ENCODE results near the gene MAK. TPM values are rescaled to one million over a fixed set of nuclear protein-coding genes. Genes with fewer than 3 reads are reported as not detected.

Gene MAK
- polyA plus RNA-seq, 2 of the 4 experiments (the other 2 are of a cell fraction): 0.05 to 0.09 TPM

DNA sequence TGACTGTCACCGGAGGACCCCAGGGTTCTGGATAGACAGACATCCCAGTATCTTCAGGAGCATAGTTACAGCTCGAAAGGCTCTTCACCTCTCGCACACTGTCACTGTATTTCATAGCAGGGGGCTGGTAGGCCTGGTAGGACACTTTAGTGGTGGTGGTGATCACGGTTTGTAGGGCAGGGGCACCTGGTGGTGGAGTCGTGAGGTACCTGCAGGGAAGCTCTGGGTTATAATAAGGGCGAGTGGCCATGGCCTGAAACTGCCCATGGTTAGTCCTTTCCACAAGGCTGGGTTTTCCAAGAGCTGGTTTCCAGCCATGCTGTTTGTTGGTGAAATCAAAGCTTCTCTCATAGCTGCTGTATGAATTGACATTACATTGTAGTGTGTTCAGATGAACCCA, 35.9 kb upstream of the MAK start:
- no peak overlapping the region for H3K4me3 ChIP-seq
- no peaks in the 10 kb centered on the region for H3K4me1 ChIP-seq
- ChIA-PET CTCF (interaction anchor here (0.8 kb wide), 1 partner anchor 78 kb away, joined by 3 read pairs; no protein-coding TSS in a partner anchor), POLR2A (interaction anchor here (2.1 kb wide), 1 partner anchor 12 kb away, joined by 7 read pairs; the partner anchor contains the start of gene SYCP2L)
- no peaks in the 10 kb centered on the region for H3K9me3 ChIP-seq
- peak in 1 of 2 experiments; percentile 32; a peak in 2 of 6 replicates for ATAC-seq
- 70% methylated on average over 5 of the region's 6 CpGs for WGBS (ENCODE audit: missing lambda C conversion rate)
- no peak for FAIRE-seq
- H3K4me2 ChIP-seq: no peak overlapping the region
- DNase-seq (ENCODE audit: low read depth in 1 of 2, low spot score in 1 of 2): no peak
- H3K27ac ChIP-seq: no peak overlapping the region
- TF ChIP-seq USF2 (IDR thresholded peaks at IDR 0.05) (no peak), RCOR1 (IDR thresholded peaks at IDR 0.05; ENCODE audit: low read depth, low read length) (no peak), CTCF (IDR thresholded peaks at IDR 0.05) (no peak), ZFP36 (IDR thresholded peaks at IDR 0.05; ENCODE audit: borderline replicate concordance, partially characterized antibody) (no peak)

DNA sequence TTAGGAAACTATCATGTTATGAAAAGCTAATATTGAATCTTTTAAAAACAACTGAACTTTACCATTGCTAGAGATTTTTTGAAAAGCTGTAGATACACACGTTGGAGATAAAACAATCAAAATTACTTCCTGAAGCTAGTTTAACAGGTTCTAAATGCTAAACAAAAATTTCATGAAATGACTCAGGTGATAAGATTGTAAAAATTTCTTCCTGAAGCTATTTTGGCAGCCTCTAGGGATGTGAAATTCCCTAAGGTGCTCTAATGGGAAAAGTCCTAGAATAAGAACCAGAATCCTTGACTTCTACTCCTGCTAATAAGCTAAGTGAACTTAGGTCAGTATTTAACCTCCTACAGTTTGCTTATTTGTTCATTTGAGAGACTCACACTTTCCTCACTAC, 35.0 kb upstream of the MAK start:
- ChIA-PET POLR2A (interaction anchor here (2.1 kb wide), 1 partner anchor 13 kb away, joined by 7 read pairs; the partner anchor contains the start of gene SYCP2L), CTCF (interaction anchor here (1.2 kb wide), 1 partner anchor 14 kb away, joined by 5 read pairs; the partner anchor contains the start of gene SYCP2L)
- no peak for FAIRE-seq
- DNase-seq (ENCODE audit: low read depth in 1 of 2, low spot score in 1 of 2): no peak
- no peaks in the 10 kb centered on the region for H3K4me1 ChIP-seq
- no peaks in the 10 kb centered on the region for H3K9me3 ChIP-seq
- no peak overlapping the region for H3K27ac ChIP-seq
- 14% methylated on average over 1 of the region's 1 CpG for WGBS (ENCODE audit: missing lambda C conversion rate)
- TF ChIP-seq, protein P1, sequence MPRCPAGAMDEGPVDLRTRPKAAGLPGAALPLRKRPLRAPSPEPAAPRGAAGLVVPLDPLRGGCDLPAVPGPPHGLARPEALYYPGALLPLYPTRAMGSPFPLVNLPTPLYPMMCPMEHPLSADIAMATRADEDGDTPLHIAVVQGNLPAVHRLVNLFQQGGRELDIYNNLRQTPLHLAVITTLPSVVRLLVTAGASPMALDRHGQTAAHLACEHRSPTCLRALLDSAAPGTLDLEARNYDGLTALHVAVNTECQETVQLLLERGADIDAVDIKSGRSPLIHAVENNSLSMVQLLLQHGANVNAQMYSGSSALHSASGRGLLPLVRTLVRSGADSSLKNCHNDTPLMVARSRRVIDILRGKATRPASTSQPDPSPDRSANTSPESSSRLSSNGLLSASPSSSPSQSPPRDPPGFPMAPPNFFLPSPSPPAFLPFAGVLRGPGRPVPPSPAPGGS (IDR thresholded peaks at IDR 0.05): no peak
- TF ChIP-seq EHMT2 (IDR thresholded peaks at IDR 0.05; ENCODE audit: low read depth) (no peak), MYC (IDR thresholded peaks at IDR 0.05; ENCODE audit: borderline replicate concordance, low read length) (no peak), KDM5A (IDR thresholded peaks at IDR 0.05) (no peak), E2F6 (IDR thresholded peaks at IDR 0.05; ENCODE audit: borderline replicate concordance, low read depth) (no peak), MAFK (IDR thresholded peaks at IDR 0.05; ENCODE audit: partially characterized antibody) (no peak), HOXB13 (CRISPR knock-in tag; IDR thresholded peaks at IDR 0.05; ENCODE audit: low read depth) (no peak), USF2 (IDR thresholded peaks at IDR 0.05) (no peak), HOXB5 (CRISPR knock-in tag; IDR thresholded peaks at IDR 0.05) (no peak), ZFP36 (IDR thresholded peaks at IDR 0.05; ENCODE audit: borderline replicate concordance, partially characterized antibody) (no peak), FOSL2 (IDR thresholded peaks at IDR 0.05) (no peak), FOSL2 (CRISPR knock-in tag; IDR thresholded peaks at IDR 0.05) (no peak), BHLHE40 (IDR thresholded peaks at IDR 0.05; ENCODE audit: low read depth, low read length) (no peak), CBX8 (IDR thresholded peaks at IDR 0.05) (no peak), EP300 (IDR thresholded peaks at IDR 0.05) (no peak), RFX5 (IDR thresholded peaks at IDR 0.05) (no peak), POLR2AphosphoS2 (conservative IDR thresholded peaks at IDR 0.05; ENCODE audit: low read length) (no peak), GATA3 (IDR thresholded peaks at IDR 0.05; ENCODE audit: borderline replicate concordance) (no peak), CBX2 (IDR thresholded peaks at IDR 0.05; ENCODE audit: borderline replicate concordance, low read depth) (no peak), KDM1A (IDR thresholded peaks at IDR 0.05; ENCODE audit: low read depth) (no peak)
- H3K4me2 ChIP-seq: no peak overlapping the region
- no peak overlapping the region for H3K4me3 ChIP-seq
- no peak; a peak in 1 of 6 replicates for ATAC-seq
